Gastrocnemius medialis (tissue), 4 donors: Measurements from ENCODE around the gene SPATA7. TPM values are rescaled to one million over a fixed set of nuclear protein-coding genes. Genes with fewer than 3 reads are reported as not detected.

Source experiments
- ATAC-seq, 2 donors: fragments of 150-250 bp; one replicate each; pipeline ENCODE4 v1.9.1; 2016
- DNase-seq, 2 donors: peaks; one replicate each; pipeline ENCODE4 v3.0.0-alpha.2; 2019
- H3K27ac ChIP-seq, 4 donors: fragments of 200-600 bp; sonication (generic); 1 replicate in 1 of 4; 2 replicates in 3 of 4; pipeline ENCODE4 v1.5.1; 2016 to 2018; ENCODE audit warnings: mild to moderate bottlenecking in 2 of 4, moderate library complexity in 1 of 4
- H3K27me3 ChIP-seq, 3 donors: fragments of 200-600 bp; sonication (generic) in 2 of 3; 1 replicate in 1 of 3; 2 replicates in 2 of 3; pipeline versions ENCODE4 v1.5.1 to v1.6.0; 2016 to 2019; ENCODE audit warnings: mild to moderate bottlenecking in 1 of 3, moderate library complexity in 1 of 3
- H3K36me3 ChIP-seq, 2 donors: fragments of 200-600 bp; sonication (generic) in 1 of 2; one replicate each; pipeline ENCODE4 v1.5.1; 2017 to 2018
- H3K4me1 ChIP-seq, 2 donors: fragments of 200-600 bp; sonication (generic) in 1 of 2; one replicate each; pipeline ENCODE4 v1.5.1; 2016 to 2017; ENCODE audit warnings: mild to moderate bottlenecking in 2 of 2
- H3K4me3 ChIP-seq, 4 donors: fragments of 200-600 bp; sonication (generic) in 3 of 4; 1 replicate in 1 of 4; 2 replicates in 3 of 4; pipeline ENCODE4 v1.5.1; 2016 to 2019; ENCODE audit warnings: mild to moderate bottlenecking in 2 of 4
- H3K9me3 ChIP-seq, 3 donors: fragments of 200-600 bp; sonication (generic) in 2 of 3; 1 replicate in 1 of 3; 2 replicates in 2 of 3; pipeline ENCODE4 v1.5.1; 2016 to 2019
- POLR2A ChIP-seq, 2 donors: fragments of 450-650 bp; IDR thresholded peaks; one replicate each; pipeline ENCODE4 v1.6.1; 2017; ENCODE audit warnings: antibody characterized with exemption in 2 of 2, mild to moderate bottlenecking in 2 of 2, moderate library complexity in 2 of 2
- in situ Hi-C, 4 donors: fragments of 200-750 bp; cut with MboI; loops; one replicate each; pipeline versions ENCODE4 v1.15.0 to v1.8.0; 2017; ENCODE audit warnings: low sequenced_read_pairs in 4 of 4
- intact Hi-C: fragments of 100-400 bp; cut with DNase I; formaldehyde crosslinking; loops from one replicate; pipeline ENCODE4 v1.15.1; 2023; ENCODE audit warnings: low total_unique reads
- total RNA-seq, 4 donors: library from RNA; depleted of rRNA; stranded (reverse); fragments of >200 nt; gene quantifications; one replicate each; pipeline versions ENCODE4 v1.1.0 to v1.2.3, GENCODE V29; 2016
- TF ChIP-seq, protein P1 (sequence below), 5 experiments: fragments of 450-650 bp in 3 of 5; fragments of 200-600 bp in 2 of 5; sonication (generic) in 2 of 5; IDR thresholded peaks in 4 of 5; conservative IDR thresholded peaks in 1 of 5; 1 replicate in 4 of 5; 2 replicates in 1 of 5; pipeline ENCODE4 v1.5.1; 2016 to 2019; ENCODE audit warnings: antibody characterized with exemption in 5 of 5, mild to moderate bottlenecking in 3 of 5, moderate library complexity in 3 of 5

Gene SPATA7
- total RNA-seq, 4 donors from 2014 or later, result 7.2 to 11.2 (median 10.1) TPM

GRCh38 chr14:88481059-88481458, 95.6 kb downstream of the SPATA7 start:
- Histone ChIP-seq H3K9me3 (no peaks in the 10 kb centered on the region), H3K4me1 (no peaks in the 10 kb centered on the region), H3K27me3 (no peaks in the 10 kb centered on the region), H3K4me3 (no peak overlapping the region), H3K36me3 (peaks cover 0 to 53% of the 10 kb centered on the region in 2 donors), H3K27ac (no peak overlapping the region)
- no peak for TF ChIP-seq POLR2A (IDR thresholded peaks at IDR 0.05)
- TF ChIP-seq, protein P1, sequence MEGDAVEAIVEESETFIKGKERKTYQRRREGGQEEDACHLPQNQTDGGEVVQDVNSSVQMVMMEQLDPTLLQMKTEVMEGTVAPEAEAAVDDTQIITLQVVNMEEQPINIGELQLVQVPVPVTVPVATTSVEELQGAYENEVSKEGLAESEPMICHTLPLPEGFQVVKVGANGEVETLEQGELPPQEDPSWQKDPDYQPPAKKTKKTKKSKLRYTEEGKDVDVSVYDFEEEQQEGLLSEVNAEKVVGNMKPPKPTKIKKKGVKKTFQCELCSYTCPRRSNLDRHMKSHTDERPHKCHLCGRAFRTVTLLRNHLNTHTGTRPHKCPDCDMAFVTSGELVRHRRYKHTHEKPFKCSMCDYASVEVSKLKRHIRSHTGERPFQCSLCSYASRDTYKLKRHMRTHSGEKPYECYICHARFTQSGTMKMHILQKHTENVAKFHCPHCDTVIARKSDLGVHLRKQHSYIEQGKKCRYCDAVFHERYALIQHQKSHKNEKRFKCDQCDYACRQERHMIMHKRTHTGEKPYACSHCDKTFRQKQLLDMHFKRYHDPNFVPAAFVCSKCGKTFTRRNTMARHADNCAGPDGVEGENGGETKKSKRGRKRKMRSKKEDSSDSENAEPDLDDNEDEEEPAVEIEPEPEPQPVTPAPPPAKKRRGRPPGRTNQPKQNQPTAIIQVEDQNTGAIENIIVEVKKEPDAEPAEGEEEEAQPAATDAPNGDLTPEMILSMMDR (IDR thresholded peaks at IDR 0.05 in 4 of 5, conservative IDR thresholded peaks at IDR 0.05 in 1 of 5), result no peak
- in situ Hi-C loops (no loop called here), intact Hi-C loops (no loop called here)
- DNase-seq (no peak), ATAC-seq (no peak)

GRCh38 chr14:88481794-88482193, 96.3 kb downstream of the SPATA7 start:
- Histone ChIP-seq H3K4me3 (no peak overlapping the region), H3K9me3 (no peaks in the 10 kb centered on the region), H3K4me1 (no peaks in the 10 kb centered on the region), H3K27me3 (no peaks in the 10 kb centered on the region), H3K27ac (no peak overlapping the region), H3K36me3 (peaks cover 0 to 53% of the 10 kb centered on the region in 2 donors)
- intact Hi-C loops (no loop called here), in situ Hi-C loops (no loop called here)
- no peak for DNase-seq
- ATAC-seq, result no peak
- TF ChIP-seq POLR2A (IDR thresholded peaks at IDR 0.05), result no peak
- TF ChIP-seq, protein P1 (IDR thresholded peaks at IDR 0.05 in 4 of 5, conservative IDR thresholded peaks at IDR 0.05 in 1 of 5), result no peak

- in situ Hi-C loops, result no loop called here
- ATAC-seq, result no peak
- no peak for TF ChIP-seq POLR2A (IDR thresholded peaks at IDR 0.05)
- TF ChIP-seq, protein P1 (IDR thresholded peaks at IDR 0.05 in 4 of 5, conservative IDR thresholded peaks at IDR 0.05 in 1 of 5), result no peak
- intact Hi-C loops, result no loop called here
- no peak overlapping the region for H3K4me3 ChIP-seq
- no peak overlapping the region for H3K27ac ChIP-seq
- no peak for DNase-seq
- H3K27me3 ChIP-seq, result no peaks in the 10 kb centered on the region
- peaks cover 0 to 47% of the 10 kb centered on the region in 2 donors for H3K36me3 ChIP-seq
- no peaks in the 10 kb centered on the region for H3K4me1 ChIP-seq
- H3K9me3 ChIP-seq, result no peaks in the 10 kb centered on the region
Observed at GRCh38 chr14:88482524-88482923, 97.1 kb downstream of the SPATA7 start.

Other genes starting within 250 kb of the SPATA7 start
- gene KCNK10, start 62.4 kb upstream of the SPATA7 start, total RNA-seq, result not detected
- 10 to 100 TPM in 2 of 4 donors, 1 to 10 TPM in 2; 5.6 to 11.1 (median 8.6) TPM for gene PTPN21, start 169.3 kb downstream of the SPATA7 start, total RNA-seq
- gene ZC3H14, start 177.4 kb downstream of the SPATA7 start, total RNA-seq, result 10 to 100 TPM; 34.0 to 49.5 (median 42.4) TPM